Smooth muscle cell (in vitro differentiated cells): ENCODE data around the gene CNNM3. TPM values are rescaled to one million over a fixed set of nuclear protein-coding genes. Genes with fewer than 3 reads are reported as not detected.

Source experiments
- DNase-seq: peaks from one replicate; lab custom pipeline; 2025; ENCODE audit not compliant: unreplicated experiment; lab: John Stamatoyannopoulos, UW
- H2AFZ ChIP-seq: fragments of 200-600 bp; sonication (generic); 2 replicates; pipeline ENCODE4 v1.6.0; 2016; ENCODE audit warnings: antibody characterized with exemption, low read depth, mild to moderate bottlenecking
- H3F3A ChIP-seq: fragments of 200-600 bp; sonication (generic); 2 replicates; pipeline ENCODE4 v1.6.0; 2017; ENCODE audit warnings: antibody characterized with exemption, low read depth
- H3K27ac ChIP-seq: fragments of 200-600 bp; sonication (generic); 2 replicates; pipeline ENCODE4 v1.5.1; 2016; ENCODE audit warnings: low read depth, mild to moderate bottlenecking
- H3K27me3 ChIP-seq: fragments of 200-600 bp; sonication (generic); 2 replicates; pipeline ENCODE4 v1.6.1; 2016; ENCODE audit warnings: low read depth, mild to moderate bottlenecking
- H3K36me3 ChIP-seq: fragments of 200-600 bp; sonication (generic); 2 replicates; pipeline ENCODE4 v1.5.1; 2016; ENCODE audit warnings: low read depth
- H3K4me1 ChIP-seq: fragments of 200-600 bp; sonication (generic); 2 replicates; pipeline ENCODE4 v1.5.1; 2016; ENCODE audit warnings: low read depth
- H3K4me2 ChIP-seq: fragments of 200-600 bp; sonication (generic); 2 replicates; pipeline ENCODE4 v1.6.0; 2016; ENCODE audit warnings: mild to moderate bottlenecking
- H3K4me3 ChIP-seq: fragments of 200-600 bp; sonication (generic); 2 replicates; pipeline ENCODE4 v1.5.1; 2016; ENCODE audit warnings: mild to moderate bottlenecking
- H3K79me2 ChIP-seq: fragments of 200-600 bp; sonication (generic); 2 replicates; pipeline ENCODE4 v1.6.0; 2016; ENCODE audit warnings: low read depth, mild to moderate bottlenecking
- H3K9ac ChIP-seq: fragments of 200-600 bp; sonication (generic); 2 replicates; pipeline ENCODE4 v1.6.0; 2016; ENCODE audit warnings: low read depth
- H3K9me3 ChIP-seq: fragments of 200-600 bp; sonication (generic); replicated peaks from 2 replicates; pipeline ENCODE4 v1.5.1; 2016; ENCODE audit warnings: low read depth
- H4K20me1 ChIP-seq: fragments of 200-600 bp; sonication (generic); 2 replicates; pipeline ENCODE4 v1.6.0; 2016; ENCODE audit warnings: low read depth
- CTCF ChIP-seq: fragments of 200-600 bp; sonication (generic); IDR thresholded peaks from 2 replicates; pipeline ENCODE4 v1.5.1; 2017; ENCODE audit warnings: borderline replicate concordance, mild to moderate bottlenecking, antibody characterized with exemption; ENCODE audit not compliant: insufficient read depth, poor library complexity, severe bottlenecking
- WGBS: methylation state at CpG from one replicate; pipeline ENCODE4 v1.1.7; 2016; ENCODE audit warnings: low lambda C conversion rate; 5-methylcytosine and 5-hydroxymethylcytosine counted together
- polyA plus RNA-seq: library from polyadenylated mRNA; unstranded; fragments of >200 nt; fragmentation: Nextera tagmentation; extraction: Ambion mirVana; gene quantifications from 2 replicates; pipeline ENCODE4 v1.2.1, GENCODE V29; 2016
- total RNA-seq: library from RNA; depleted of rRNA; stranded (reverse); fragments of >200 nt; gene quantifications from 2 replicates; pipeline ENCODE4 v1.2.3, GENCODE V29; 2014

Gene CNNM3
- total and polyA plus RNA-seq, 2 experiments from 2014 or later = 3.2 to 4.8 TPM

GRCh38 chr2:96787411-96787810 is 28.7 kb upstream of the CNNM3 start:
- H3K36me3 ChIP-seq = no peaks in the 10 kb centered on the region
- peaks cover 4% of the 10 kb centered on the region for H3F3A ChIP-seq
- no peak for TF ChIP-seq CTCF
- no peak overlapping the region for H2AFZ ChIP-seq
- no peak overlapping the region for H3K9ac ChIP-seq
- peak overlapping the region; percentile 61 for H3K4me2 ChIP-seq
- no peak for DNase-seq
- no peaks in the 10 kb centered on the region for H3K9me3 ChIP-seq
- H3K27me3 ChIP-seq = no peaks in the 10 kb centered on the region
- 91% methylated on average over 3 of the region's 3 CpGs for WGBS
- peak overlapping the region; percentile 47 for H3K27ac ChIP-seq
- H3K79me2 ChIP-seq = no peaks in the 10 kb centered on the region
- peaks cover 7% of the 10 kb centered on the region for H3K4me1 ChIP-seq
- peaks cover 31% of the 10 kb centered on the region for H4K20me1 ChIP-seq
- no peak overlapping the region for H3K4me3 ChIP-seq

- no peak overlapping the region for H3K4me3 ChIP-seq
- no peaks in the 10 kb centered on the region for H3K36me3 ChIP-seq
- H2AFZ ChIP-seq = no peak overlapping the region
- no peak overlapping the region for H3K4me2 ChIP-seq
- no peaks in the 10 kb centered on the region for H3K9me3 ChIP-seq
- no peaks in the 10 kb centered on the region for H3K79me2 ChIP-seq
- peaks cover 7% of the 10 kb centered on the region for H3K4me1 ChIP-seq
- peaks cover 4% of the 10 kb centered on the region for H3F3A ChIP-seq
- 81% methylated on average over 17 of the region's 17 CpGs for WGBS
- no peak for DNase-seq
- TF ChIP-seq CTCF = no peak
- no peaks in the 10 kb centered on the region for H3K27me3 ChIP-seq
- no peak overlapping the region for H3K27ac ChIP-seq
- H4K20me1 ChIP-seq = peaks cover 31% of the 10 kb centered on the region
- no peak overlapping the region for H3K9ac ChIP-seq
Observed at GRCh38 chr2:96788442-96789244, 27.4 kb upstream of the CNNM3 start.

- peaks cover 36% of the 10 kb centered on the region for H4K20me1 ChIP-seq
- H3F3A ChIP-seq = peaks cover 4% of the 10 kb centered on the region
- WGBS = 94% methylated on average over 6 of the region's 6 CpGs
- no peaks in the 10 kb centered on the region for H3K79me2 ChIP-seq
- no peak overlapping the region for H2AFZ ChIP-seq
- H3K27ac ChIP-seq = no peak overlapping the region
- H3K27me3 ChIP-seq = no peaks in the 10 kb centered on the region
- no peak overlapping the region for H3K4me2 ChIP-seq
- H3K36me3 ChIP-seq = no peaks in the 10 kb centered on the region
- no peak overlapping the region for H3K4me3 ChIP-seq
- H3K4me1 ChIP-seq = peaks cover 7% of the 10 kb centered on the region
- no peak overlapping the region for H3K9ac ChIP-seq
- no peaks in the 10 kb centered on the region for H3K9me3 ChIP-seq
- no peak for TF ChIP-seq CTCF
- DNase-seq = no peak
Observed at GRCh38 chr2:96789245-96789617, 26.8 kb upstream of the CNNM3 start.
